Kidney epithelial cell (primary cell): ENCODE measurements around the gene CCR2. TPM values are rescaled to one million over a fixed set of nuclear protein-coding genes. Genes with fewer than 3 reads are reported as not detected.
"Not testable (repeated sequence)": the region's sequence is repeated elsewhere in the genome, so short reads cannot be mapped to it uniquely, and the experiment has no call there.

Source experiments
- DNase-seq: peaks from one replicate; pipeline ENCODE4 v3.0.0-alpha.2; 2010; ENCODE audit warnings: low read depth
- H3K27me3 ChIP-seq: 2 replicates; pipeline ENCODE4 v1.6.0; 2011; ENCODE audit warnings: low read length; ENCODE audit not compliant: control insufficient read depth, insufficient read depth
- H3K36me3 ChIP-seq: 2 replicates; pipeline ENCODE4 v1.5.1; 2011; ENCODE audit warnings: low read length; ENCODE audit not compliant: control insufficient read depth, insufficient read depth
- H3K4me3 ChIP-seq: 2 replicates; pipeline ENCODE4 v1.5.1; 2011; ENCODE audit warnings: low read depth, mild to moderate bottlenecking, control low read depth, low read length
- CTCF ChIP-seq: IDR thresholded peaks from 2 replicates; pipeline ENCODE4 v1.5.1; 2011; ENCODE audit warnings: mild to moderate bottlenecking, moderate library complexity, low read length, control low read depth, inconsistent platforms; ENCODE audit not compliant: insufficient read depth, poor library complexity, severe bottlenecking
- total RNA-seq: library from RNA; depleted of rRNA; stranded (reverse); fragments of >200 nt; gene quantifications from 2 replicates; pipeline ENCODE4 v1.2.3, GENCODE V29; 2015

The CCR2 gene
- total RNA-seq, 1 donor from 2014 or later, result not detected

DNA sequence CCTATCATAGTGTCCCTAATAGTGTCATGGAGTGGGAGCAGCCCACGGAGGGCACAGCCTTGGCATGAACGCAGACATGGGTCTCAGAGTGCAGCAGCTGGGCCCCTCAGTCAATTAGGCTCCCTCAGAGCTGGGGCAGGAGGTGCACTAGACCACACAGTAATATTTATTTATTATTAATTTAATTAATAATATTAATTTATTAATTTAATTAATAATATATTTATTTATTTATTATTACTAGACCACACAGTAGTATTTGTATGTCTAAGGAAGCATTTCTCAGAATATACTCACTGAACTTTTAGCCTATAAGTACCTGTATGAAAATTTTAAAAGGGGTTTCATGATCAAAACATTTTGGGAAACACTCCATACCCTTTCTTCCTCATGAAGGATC is 47.7 kb downstream of the CCR2 start:
- TF ChIP-seq CTCF, result no peak
- no peaks in the 10 kb centered on the region for H3K36me3 ChIP-seq
- H3K27me3 ChIP-seq, result no peaks in the 10 kb centered on the region
- DNase-seq, result no peak
- no peak overlapping the region for H3K4me3 ChIP-seq

- H3K27me3 ChIP-seq, DNase-seq, H3K4me3 ChIP-seq, H3K36me3 ChIP-seq: not testable (repeated sequence)
Measured at GRCh38 chr3:46402902-46403301, 49.0 kb downstream of the CCR2 start.

GRCh38 chr3:46405301-46406019 is 51.5 kb downstream of the CCR2 start:
- no peak for TF ChIP-seq CTCF
- Histone ChIP-seq H3K27me3 (no peaks in the 10 kb centered on the region), H3K4me3 (no peak overlapping the region), H3K36me3 (no peaks in the 10 kb centered on the region)
- no peak for DNase-seq

DNA sequence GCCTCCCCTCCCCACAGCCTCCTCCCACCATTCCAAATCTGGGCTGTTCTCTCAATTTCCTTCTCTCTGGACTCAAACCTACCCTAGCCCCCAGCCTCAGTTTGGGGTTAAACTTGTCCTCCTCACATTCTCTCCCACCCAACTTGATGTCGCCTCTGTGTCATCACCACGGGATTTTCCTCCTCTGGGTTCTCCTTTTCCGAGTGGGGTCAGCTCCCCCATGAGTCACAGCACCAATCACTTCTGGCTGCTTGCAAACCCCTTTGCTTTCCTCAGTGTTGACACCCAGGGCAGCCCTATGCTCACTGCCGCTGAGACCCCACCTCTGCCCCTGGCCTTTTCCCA is 52.5 kb downstream of the CCR2 start:
- no peak for DNase-seq
- H3K27me3 ChIP-seq, result no peaks in the 10 kb centered on the region
- no peak overlapping the region for H3K4me3 ChIP-seq
- no peak for TF ChIP-seq CTCF
- H3K36me3 ChIP-seq, result no peaks in the 10 kb centered on the region

- TF ChIP-seq CTCF, result no peak
- Histone ChIP-seq H3K27me3 (no peaks in the 10 kb centered on the region), H3K4me3 (no peak within 1 kb of the TSS), H3K36me3 (no peaks in the 10 kb centered on the region)
- no peak for DNase-seq
Measured at GRCh38 chr3:46406788-46407611, 53.1 kb downstream of the CCR2 start, which contains the start of the genes CCR5AS and CCRL2. Gene CCR5AS (minus strand): TSS chr3:46407066. Gene CCRL2 (plus strand): TSS chr3:46407259. CDS start chr3:46408080, 821 bp downstream.

- TF ChIP-seq CTCF, result no peak
- no peak overlapping the region for H3K4me3 ChIP-seq
Measured at GRCh38 chr3:46407970-46408369, 54.1 kb downstream of the CCR2 start.

More at GRCh38 chr3:46407970-46408369, 54.1 kb downstream of the CCR2 start:
- no peaks in the 10 kb centered on the region for H3K36me3 ChIP-seq
- no peaks in the 10 kb centered on the region for H3K27me3 ChIP-seq
- DNase-seq, result no peak
